Lower leg skin (tissue), 4 donors: ENCODE measurements around the gene IGSF3. TPM values are rescaled to one million over a fixed set of nuclear protein-coding genes. Genes with fewer than 3 reads are reported as not detected.

Experiments used
- DNase-seq, 2 donors: peaks; one replicate each; pipeline ENCODE4 v3.0.0-alpha.2; 2019; ENCODE audit warnings: low spot score in 2 of 2
- H3K4me3 ChIP-seq: fragments of 200-600 bp; sonication (generic); 2 replicates; pipeline ENCODE4 v1.5.1; 2017; ENCODE audit warnings: mild to moderate bottlenecking, low read depth; ENCODE audit not compliant: poor library complexity, severe bottlenecking
- CTCF ChIP-seq, 3 donors: fragments of 450-650 bp; IDR thresholded peaks; one replicate each; pipeline ENCODE4 v1.5.1; 2016; ENCODE audit warnings: antibody characterized with exemption in 3 of 3, mild to moderate bottlenecking in 3 of 3, moderate library complexity in 2 of 3
- POLR2A ChIP-seq, 2 donors: fragments of 450-650 bp; IDR thresholded peaks; one replicate each; pipeline ENCODE4 v1.6.1; 2016 to 2017; ENCODE audit warnings: antibody characterized with exemption in 2 of 2, mild to moderate bottlenecking in 1 of 2, moderate library complexity in 1 of 2
- WGBS, 2 donors: methylation state at CpG; one replicate each; pipeline ENCODE4 v1.1.5; 2018; 5-methylcytosine and 5-hydroxymethylcytosine counted together
- intact Hi-C: fragments of 100-400 bp; cut with DNase I; formaldehyde crosslinking; loops from one replicate; pipeline ENCODE4 v1.15.0; 2023; ENCODE audit warnings: low total_unique reads
- total RNA-seq, 4 donors: library from RNA; depleted of rRNA; stranded (reverse); fragments of >200 nt; gene quantifications; one replicate each; pipeline ENCODE4 v1.1.0, GENCODE V29; 2016

Gene IGSF3
- total RNA-seq, 4 donors from 2014 or later = 51.1 to 61.0 (median 57.1) TPM

GRCh38 chr1:116558571-116558970, 109.0 kb downstream of the IGSF3 start:
- intact Hi-C loops = no loop called here
- no peak for DNase-seq
- 92 to 96% methylated on average over 1 of the region's 1 CpG for WGBS, 2 donors
- no peak for TF ChIP-seq CTCF (IDR thresholded peaks at IDR 0.05)
- TF ChIP-seq POLR2A (IDR thresholded peaks at IDR 0.05) = no peak
- no peak overlapping the region for H3K4me3 ChIP-seq

GRCh38 chr1:116558140-116558549, 109.4 kb downstream of the IGSF3 start:
- TF ChIP-seq POLR2A (IDR thresholded peaks at IDR 0.05) (no peak), CTCF (IDR thresholded peaks at IDR 0.05) (no peak)
- H3K4me3 ChIP-seq = no peak overlapping the region
- DNase-seq = no peak
- intact Hi-C loops = no loop called here
- whole genome bisulfite sequencing, 2 donors = 86 to 93% methylated on average over 4 of the region's 4 CpGs

GRCh38 chr1:116557323-116557878, 110.1 kb downstream of the IGSF3 start:
- intact Hi-C loops = no loop called here
- no peak for TF ChIP-seq CTCF (IDR thresholded peaks at IDR 0.05)
- TF ChIP-seq POLR2A (IDR thresholded peaks at IDR 0.05) = no peak

GRCh38 chr1:116556289-116557006, 111.1 kb downstream of the IGSF3 start:
- intact Hi-C loops = no loop called here
- 29 to 35% methylated on average over 6 of the region's 6 CpGs for WGBS, 2 donors
- no peak for TF ChIP-seq POLR2A (IDR thresholded peaks at IDR 0.05)
- TF ChIP-seq CTCF (IDR thresholded peaks at IDR 0.05) = no peak
- DNase-seq = peak; percentile 74 to 90
- H3K4me3 ChIP-seq = no peak overlapping the region

More at GRCh38 chr1:116557323-116557878, 110.1 kb downstream of the IGSF3 start:
- DNase-seq = no peak
- WGBS, 2 donors = 87 to 92% methylated on average over 4 of the region's 4 CpGs
- no peak overlapping the region for H3K4me3 ChIP-seq

GRCh38 chr1:116554924-116555323, 112.6 kb downstream of the IGSF3 start:
- H3K4me3 ChIP-seq = no peak overlapping the region
- 80 to 93% methylated on average over 2 of the region's 2 CpGs for WGBS, 2 donors
- TF ChIP-seq CTCF (IDR thresholded peaks at IDR 0.05) = no peak
- TF ChIP-seq POLR2A (IDR thresholded peaks at IDR 0.05) = no peak
- intact Hi-C loops = no loop called here
- DNase-seq = no peak
